DMS79 treated with DMSO at 0.1 percent for 48 hours (cell line): Measurements from ENCODE around the gene DOCK3.
"Not testable (repeated sequence)": the region's sequence is repeated elsewhere in the genome, so short reads cannot be mapped to it uniquely, and the experiment has no call there.

ENCODE experiments used
- DNase-seq: peaks from one replicate; lab custom pipeline; 2025; lab: John Stamatoyannopoulos, UW

DOCK3 gene

DNA sequence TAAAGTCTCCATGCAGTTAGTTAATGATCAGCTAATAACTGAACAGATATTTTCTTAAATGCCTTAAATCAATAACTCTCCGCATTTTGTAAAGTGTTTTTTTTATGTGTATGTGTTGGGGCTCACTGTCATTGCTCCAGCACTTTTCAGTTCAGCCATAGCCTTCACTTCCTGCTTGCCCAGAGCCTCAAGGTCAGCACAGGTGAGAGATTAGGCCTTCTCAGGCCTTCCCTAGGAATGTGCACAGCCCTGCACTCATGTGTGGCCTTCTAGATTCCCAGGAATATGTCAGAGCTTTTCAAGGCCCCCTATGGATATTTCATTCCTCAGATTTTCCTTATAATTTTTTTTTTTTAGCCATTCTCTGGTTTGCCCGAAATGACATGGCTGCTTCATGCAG is 632.7 kb downstream of the DOCK3 start:
- DNase-seq, result no peak

DNA sequence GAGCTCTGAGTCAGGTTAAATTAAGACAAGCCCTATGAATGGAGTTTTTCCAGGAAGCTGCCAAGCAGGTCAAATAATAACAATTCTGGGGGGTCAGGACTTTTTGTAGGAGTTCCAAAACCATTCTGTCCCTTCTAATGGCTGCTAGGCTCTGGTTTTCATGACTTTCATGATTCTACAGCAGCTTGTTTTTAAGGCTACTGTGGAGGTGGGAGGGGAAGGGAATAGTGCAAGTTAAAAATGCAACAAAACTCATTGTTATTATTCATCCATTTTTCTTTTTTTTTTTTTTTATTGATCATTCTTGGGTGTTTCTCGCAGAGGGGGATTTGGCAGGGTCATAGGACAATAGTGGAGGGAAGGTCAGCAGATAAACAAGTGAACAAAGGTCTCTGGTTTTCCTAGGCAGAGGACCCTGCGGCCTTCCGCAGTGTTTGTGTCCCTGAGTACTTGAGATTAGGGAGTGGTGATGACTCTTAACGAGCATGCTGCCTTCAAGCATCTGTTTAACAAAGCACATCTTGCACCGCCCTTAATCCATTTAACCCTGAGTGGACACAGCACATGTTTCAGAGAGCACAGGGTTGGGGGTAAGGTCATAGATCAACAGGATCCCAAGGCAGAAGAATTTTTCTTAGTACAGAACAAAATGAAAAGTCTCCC is 633.3 kb downstream of the DOCK3 start:
- DNase-seq, result not testable (repeated sequence)

DNA sequence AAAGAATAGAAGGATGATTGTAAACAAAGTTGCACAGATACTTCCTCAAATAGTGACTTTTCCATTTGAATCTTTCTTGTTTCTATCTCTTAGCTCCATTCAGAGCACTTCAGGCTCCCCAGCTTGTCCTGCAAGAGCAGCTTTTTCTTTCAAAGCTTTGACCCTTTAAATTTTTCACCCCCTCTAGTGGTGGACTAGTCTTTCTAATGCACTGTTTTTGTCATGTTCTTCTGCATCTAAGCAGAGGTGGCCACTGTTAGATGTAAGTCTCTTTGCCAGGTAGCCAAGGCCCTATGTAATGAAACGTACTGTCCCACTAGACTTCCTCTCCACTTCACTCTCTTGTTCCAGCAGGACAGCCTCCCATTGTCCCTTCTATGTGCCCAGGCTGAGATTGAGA is 636.3 kb downstream of the DOCK3 start:
- DNase-seq, result no peak

DNA sequence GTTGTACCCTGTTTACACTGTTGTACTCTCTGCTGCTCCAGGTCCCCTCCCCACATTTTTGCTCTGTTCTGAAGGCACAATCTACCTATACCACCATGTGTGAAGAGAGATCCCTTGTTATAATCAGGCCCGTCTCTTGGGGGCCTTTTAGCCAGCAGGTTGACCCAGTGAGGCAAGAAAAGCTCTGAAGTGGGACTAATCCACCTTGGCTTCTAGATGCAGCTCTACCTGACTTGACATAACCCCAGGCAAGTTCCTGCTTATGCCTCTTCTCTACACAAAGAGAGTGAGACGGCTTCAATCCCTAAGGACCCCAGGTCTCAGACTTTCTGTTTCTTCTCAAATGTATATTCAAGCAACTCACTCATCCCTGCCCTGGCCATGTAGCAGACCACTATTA is 653.5 kb downstream of the DOCK3 start:
- no peak for DNase-seq

DNA sequence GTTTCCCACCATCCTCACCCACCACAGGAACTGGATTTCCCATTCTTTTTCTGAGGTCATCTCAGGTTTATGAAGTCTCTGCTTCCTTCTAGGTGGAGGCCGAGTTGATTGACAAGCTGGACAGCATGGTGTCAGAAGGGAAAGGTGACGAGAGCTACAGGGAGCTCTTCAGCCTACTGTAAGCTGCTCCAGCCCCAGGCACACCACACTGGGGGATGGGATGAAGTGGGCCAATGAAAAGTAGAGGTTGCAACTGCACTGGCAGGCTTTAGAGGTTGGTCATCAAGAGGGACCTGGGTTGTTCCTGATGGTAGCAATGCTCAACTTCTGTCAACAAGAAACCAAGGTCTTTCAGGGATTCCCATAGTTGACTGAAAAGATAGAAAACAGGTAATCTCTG is 655.3 kb downstream of the DOCK3 start:
- DNase-seq, result no peak

DNA sequence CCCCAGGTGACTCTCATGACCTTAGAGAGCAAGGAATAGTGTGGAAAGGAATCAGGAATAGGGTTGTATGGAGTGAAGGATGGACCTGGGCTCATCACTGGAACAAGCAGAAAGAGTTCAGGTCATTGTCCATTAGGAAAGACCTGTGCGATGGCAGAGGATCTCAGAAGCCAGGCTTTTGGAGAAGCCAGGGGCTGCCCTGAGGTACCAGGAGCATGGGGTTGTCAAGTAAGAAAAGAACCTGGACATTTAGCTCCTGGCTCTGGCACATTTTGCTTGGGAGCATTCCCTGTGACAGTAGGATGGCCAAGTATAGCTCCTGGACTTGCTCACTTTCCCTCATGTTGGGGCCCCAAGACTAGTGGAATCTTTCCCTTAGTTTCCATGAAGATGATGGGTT is 657.4 kb downstream of the DOCK3 start:
- DNase-seq, result no peak

DNA sequence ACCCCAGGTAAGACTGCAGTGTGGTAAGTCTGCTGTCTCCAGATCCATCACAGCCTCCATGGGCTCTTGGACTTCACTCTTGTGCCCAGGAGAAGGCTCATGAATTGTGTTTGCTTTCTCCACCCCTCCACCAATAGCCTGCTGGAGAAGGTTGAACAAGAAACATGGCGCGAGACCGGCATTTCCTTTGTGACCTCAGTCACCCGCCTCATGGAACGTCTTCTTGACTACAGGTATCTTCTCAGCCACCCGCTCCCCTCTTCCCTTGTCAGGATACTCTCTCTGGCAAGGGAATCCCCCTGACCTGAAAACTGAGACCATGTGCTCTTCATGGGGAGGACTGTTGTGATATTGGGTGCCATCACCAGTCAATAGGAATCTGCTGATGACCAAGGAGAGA is 658.3 kb downstream of the DOCK3 start:
- no peak for DNase-seq

DNA sequence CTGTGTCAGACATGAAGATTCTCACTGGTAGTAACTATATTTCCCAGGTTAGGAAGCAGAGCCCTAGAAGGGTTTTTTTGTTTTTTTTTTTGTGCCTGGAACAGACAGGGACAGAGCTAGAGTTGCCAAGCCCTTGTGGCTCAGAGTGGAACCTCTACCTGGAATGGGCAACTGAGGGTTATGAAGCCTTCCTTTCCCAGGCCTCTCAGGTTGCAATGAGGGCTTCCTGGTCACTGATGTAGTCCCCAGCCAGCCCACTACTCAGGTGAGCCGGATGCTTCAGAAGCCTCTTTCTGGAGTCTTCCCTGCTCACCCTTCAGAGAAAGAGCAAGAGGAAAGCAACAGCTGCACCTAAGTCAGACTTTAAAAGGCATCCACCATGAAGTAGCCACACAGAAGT is 661.5 kb downstream of the DOCK3 start:
- no peak for DNase-seq

DNA sequence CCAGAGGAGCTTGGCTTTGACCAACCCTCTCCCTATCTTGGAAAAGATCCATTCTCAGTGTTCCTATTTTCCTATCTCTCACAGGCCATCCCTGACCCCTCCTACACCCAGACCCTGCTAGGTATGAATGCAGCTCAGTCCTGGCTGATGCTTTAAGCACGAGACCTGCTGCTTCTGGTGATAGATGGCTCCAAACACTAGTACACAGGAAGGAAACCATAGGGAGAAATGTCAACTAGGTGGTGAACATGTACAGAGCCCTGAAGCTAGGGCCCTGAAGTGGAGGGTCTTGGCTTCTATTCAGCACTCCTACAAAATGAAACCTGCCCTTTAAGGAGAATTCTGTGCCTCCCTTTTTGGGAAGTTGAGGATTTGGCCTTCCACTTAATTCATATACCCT is 662.9 kb downstream of the DOCK3 start:
- no peak for DNase-seq

DNA sequence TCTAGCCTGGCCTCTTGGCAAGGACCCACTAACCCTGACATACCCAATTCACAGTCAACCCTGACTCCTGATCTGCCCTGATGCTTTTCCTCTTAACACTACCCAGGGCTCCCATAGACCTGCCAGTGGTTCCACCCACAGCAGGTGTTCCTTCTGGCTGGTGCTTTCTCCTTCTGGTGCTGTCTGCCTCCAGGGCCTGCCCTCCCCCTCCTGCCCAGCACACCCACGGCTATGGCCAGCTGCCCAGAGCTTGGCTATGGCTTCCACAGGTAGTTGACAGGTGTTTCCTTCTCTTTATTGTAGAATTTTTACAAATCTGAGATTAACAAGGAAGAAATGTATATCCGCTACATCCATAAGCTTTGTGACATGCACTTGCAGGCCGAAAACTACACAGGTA is 663.9 kb downstream of the DOCK3 start:
- DNase-seq, result no peak

DNA sequence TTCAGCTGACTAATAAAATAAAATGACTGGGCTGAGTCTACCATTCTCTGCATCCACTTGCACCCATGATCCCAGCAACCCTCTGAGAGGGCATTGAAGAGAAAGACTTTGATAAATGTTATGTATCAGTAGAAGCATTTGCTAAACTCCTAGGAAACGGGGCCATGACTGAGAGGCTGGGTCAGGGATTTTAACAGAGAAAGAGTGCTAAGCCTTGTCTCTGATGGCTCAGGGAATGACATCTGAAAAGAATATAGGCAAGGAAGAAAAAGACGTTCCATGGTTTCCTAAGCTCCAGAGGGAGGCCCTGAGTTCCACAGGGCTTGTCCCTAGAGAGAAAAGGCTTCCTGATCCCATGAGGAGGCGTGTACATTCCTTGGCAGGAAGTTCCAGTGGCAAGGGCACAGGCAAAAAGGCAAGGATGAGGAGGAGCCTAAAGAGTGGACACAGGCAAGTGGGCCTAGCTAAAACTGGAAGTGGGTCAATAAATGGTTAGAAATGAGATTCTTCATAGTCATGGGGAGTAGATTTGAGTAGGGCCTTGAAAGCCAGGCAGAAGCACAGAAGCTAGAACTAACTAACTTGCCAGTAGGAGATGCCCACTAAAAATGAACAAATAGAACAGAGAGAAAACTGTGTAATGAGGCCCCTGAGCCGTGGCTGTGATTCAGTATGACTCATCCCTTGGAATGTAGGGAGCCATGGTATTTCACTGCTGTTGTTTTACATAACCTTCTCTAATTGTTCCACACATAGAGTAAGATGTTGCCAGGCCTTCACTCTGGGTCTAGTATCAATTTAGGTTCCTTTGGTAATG is 665.5 kb downstream of the DOCK3 start:
- DNase-seq, result no peak

DNA sequence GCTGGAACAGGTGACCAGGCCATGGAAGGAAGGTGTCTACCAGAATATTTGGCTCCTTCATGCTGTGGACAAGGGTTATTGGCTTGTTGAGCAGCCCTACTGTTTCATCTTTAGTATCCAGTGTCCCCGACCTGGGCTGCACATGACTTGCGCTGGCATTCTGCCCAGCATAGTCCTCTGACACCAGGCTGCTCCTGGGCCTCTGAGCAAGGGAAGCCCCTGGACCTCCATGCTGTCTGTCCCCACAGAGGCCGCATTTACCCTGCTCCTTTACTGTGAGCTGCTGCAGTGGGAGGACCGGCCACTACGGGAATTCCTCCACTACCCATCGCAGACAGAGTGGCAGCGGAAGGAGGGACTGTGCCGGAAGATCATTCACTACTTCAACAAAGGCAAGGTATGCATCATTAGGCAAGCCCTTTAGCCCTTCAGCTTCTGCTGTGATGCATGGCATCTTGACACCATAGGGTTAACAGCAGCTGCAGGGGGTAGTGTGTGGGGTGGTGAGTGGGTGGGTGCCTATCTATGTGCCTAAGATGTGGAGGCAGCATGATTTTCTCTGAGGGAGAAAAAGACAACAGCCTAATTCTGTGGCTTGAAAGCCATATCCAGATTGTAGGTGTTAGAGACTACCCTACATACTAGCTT is 666.4 kb downstream of the DOCK3 start:
- no peak for DNase-seq

DNA sequence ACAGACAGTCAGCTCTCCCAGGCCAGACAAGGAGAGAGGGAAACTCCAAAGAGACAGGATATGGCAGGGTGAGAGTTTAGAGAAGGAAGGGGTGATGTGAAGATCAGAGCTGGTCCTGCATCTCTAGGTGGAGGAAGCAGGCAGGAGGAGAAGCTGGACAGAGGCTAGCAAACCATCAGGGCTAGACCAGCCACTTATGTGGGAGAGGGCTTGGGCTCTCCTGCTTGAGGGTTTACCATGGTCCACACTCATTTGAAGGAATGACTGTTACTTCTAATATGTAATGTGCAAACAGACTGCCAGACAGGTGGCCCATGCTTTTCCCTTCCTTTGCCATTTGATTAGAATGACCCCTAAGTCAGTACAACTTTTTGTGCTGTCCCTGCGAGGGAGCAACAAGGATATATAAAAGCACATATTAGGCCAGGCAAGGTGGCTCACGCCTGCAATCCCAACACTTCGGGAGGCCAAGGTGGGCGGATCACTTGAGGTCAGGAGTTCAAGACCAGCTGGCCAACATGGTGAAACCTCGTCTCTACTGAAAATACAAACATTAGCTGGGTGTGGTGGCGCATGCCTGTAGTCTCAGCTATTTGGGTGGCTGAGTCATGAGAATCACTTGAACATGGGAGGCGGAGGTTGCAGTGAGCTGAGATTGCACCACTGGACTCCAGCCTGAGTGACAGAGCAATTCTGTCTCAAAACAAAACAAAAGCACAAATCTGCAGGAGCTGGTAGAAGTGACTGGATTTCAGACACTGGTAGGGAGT is 669.4 kb downstream of the DOCK3 start:
- DNase-seq, result no peak

DNA sequence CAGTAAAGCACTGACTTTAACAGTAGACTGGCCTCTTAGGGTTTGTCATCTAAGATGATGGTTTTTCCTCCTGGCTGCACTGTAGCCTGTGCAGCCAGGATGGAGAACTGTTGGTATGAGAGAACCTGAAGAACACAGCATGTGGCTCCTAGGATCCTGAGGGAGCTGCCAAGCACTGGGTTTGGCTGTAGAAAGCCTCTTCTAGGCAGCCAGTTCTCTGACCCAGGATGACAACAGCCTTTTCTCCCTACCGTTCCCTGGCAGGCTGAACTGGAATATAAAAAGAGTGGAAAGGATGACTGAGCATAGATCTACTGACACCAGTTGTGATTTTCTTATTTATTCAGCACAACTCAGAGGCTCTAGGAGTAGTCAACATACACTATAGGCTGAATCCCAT is 676.0 kb downstream of the DOCK3 start:
- no peak for DNase-seq

DNA sequence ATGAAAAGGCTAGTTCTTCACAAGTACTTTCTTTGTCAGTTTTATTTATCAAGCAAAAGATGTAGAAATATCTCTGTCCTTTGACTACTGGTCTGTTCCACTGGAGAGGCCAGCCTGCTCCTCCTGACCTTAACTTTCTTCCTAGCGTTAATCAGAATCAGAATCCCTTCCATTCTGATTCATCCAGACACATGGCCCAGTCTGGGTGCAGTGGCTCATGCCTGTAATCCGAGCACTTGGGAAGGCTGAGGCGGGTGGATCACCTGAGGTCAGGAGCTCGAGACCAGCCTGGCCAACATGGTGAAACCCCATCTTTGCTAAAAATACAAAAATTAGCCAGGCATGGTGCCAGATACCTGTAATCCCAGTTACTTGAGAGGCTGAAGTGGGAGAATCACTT is 678.4 kb downstream of the DOCK3 start:
- no peak for DNase-seq

DNA sequence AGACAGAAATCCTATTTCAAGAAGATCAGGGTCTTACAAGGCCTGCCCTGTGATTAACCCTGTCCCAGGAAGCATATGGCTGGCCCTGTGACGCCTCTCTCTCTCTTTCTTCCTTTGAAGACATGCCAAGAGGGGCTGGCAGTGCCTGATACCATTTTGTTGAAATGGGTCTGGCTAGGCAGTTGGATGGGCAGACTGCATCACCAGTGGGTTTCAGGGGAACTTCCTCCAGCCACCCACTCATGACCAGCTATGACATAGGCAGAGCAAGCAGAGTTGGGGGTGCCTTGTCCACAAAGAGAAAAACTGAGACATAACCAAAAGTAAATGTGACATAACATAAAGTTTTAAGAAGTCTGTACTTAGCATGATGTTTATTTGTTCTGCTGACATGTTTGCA is 679.0 kb downstream of the DOCK3 start:
- no peak for DNase-seq

DNA sequence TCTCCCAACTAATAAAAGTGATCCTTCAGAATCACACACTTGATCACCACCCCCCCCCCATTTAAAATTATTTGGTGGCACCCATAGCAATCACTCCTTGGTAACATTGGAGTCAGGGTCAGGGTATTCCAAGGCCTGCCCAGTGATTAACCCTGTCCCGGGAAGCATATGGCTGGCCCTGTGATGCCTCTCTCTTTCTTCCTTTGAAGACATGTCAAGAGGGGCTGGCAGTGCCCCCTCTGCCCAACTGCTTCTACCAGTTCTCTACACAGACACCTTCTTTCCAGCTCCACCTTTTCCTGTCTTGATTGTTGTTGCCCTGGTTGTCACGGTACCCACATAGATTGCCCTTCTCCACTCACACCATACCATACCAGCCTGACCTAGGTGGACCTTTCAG is 679.4 kb downstream of the DOCK3 start:
- no peak for DNase-seq

DNA sequence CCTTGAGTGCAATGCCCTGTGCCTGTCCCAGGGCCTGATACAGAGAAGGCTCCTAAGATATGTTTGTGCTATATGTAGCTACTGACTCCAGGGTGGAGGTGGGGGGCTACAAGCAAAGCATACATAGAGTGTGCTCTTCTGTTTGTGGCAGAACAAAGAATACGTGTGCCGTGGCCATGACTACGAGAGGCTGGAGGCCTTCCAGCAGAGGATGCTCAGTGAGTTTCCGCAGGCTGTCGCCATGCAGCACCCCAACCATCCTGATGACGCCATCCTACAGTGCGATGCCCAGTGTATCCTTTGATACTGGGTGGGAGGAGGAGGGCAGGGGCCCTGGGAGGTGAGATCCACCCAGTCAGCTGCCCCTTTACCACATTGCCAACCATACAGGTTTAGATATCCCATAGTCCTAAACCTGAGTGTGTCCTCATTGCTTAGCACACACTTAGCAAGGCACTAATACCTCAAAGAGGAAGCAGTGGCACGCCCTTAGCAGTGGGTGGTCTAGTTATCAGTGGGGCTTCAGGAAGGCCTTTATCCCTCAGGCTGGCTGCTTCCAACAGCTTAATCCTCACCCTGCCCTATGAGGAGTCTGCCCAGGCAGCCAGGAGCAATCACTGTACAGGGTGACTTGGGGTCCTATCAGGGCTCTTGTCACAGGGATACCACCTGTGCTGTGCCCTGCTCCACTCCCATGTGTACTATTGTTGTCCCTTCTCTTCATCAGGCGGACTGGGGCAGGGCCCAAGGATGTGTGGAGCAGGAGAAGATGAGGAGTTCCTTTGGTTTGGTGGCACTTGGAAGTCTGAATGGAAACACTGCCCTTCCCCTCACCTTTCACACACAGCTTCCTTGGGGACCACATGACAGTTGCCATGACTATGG is 680.2 kb downstream of the DOCK3 start:
- no peak for DNase-seq

DNA sequence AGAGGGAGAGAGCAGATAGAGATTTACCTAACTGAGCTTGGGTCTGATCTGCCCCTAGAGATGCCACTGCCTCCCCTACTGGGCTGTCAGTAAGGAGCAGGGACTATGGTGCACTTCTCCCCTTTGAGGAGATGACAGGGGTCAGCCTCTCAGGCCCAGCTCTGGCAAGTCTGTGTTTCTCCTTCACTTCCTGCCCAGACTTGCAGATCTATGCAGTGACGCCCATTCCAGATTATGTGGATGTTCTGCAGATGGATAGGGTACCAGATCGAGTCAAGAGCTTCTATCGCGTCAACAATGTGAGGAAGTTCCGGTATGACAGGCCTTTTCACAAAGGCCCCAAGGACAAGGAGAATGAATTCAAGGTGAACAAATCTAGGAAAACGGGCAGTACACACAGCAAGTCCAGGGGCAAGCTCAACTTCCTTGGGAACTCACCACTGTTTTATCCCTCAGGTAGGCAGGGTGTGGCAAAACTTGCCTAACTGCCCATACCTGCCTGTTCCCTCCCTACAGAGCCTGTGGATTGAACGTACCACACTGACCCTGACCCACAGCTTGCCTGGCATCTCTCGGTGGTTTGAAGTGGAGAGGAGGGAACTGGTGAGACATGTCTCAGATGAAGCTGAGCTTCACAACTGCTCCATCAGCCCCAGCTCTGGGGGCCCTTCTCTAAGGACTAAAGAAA is 681.3 kb downstream of the DOCK3 start:
- no peak for DNase-seq

DNA sequence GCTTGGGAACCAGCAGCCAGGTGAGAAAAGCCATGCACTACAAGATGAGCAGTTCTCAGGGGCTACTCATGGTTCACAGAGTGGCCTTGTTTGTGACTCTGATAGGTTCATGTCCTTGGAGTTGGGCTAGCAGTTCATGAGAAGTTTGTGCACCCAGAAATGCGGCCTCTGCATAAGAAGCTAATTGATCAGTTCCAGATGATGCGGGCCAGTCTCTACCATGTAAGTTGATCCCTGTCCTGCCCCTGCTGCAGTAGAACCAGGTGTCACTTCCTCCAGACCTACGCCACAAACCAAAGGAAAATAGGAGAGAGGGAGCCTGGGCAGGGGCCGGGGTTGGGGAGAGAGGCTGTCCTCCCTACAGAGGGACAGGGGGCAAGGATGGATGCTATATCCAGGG is 683.1 kb downstream of the DOCK3 start:
- no peak for DNase-seq

DNA sequence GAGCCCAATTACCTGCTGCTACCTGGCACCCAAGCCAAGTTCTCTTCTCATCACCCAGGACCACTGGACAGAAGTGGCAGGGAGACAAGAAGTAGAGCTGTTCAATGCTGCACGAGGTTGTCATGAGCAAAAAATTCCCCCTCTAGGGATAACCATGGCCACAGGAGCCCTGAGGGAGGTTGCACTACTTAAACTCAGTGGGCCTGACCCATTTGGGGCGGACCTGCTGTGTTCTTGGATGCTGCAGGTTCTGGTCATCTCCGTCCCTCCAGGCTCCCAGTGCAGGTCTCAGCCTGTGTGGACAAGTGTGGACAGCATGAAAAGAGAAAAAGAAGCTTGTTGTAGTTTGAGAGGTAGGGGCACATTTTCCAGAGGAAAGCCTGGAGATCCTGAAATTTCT is 684.3 kb downstream of the DOCK3 start:
- DNase-seq, result no peak
